ENCODE measurements around the gene SSR3.

DNA sequence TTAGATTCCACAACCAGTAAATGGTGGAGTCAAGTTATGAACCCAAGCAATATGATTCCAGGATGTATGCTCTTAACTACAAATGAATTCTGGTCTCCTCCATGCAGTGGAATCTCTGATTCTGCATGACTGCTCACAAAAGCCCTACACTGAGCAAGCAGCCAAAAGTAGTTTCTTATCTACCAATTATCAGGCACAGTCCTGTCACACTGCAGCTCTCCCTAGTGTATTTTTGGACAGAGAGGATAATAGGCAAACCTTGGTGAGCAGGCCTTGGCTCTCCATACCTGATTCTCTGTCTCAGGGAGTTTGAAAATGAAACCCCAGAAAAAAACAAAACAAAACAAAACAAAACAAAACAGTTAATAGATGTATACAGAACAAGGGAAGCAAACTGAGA lies 3.5 kb upstream of the SSR3 start:
- TF ChIP-seq PATZ1 (tag by site-specific recombination; IDR thresholded peaks at IDR 0.05) (no peak), CTCF (tag by site-specific recombination; IDR thresholded peaks at IDR 0.05) (no peak), ZNF654 (tag by site-specific recombination; IDR thresholded peaks at IDR 0.05; ENCODE audit: low read depth) (no peak), SETDB1 (IDR thresholded peaks at IDR 0.05; ENCODE audit: insufficient read length, low read length) (no peak), SP2 (tag by site-specific recombination; IDR thresholded peaks at IDR 0.05) (no peak), PRDM4 (tag by site-specific recombination; IDR thresholded peaks at IDR 0.05) (no peak), ZNF341 (tag by site-specific recombination; IDR thresholded peaks at IDR 0.05; ENCODE audit: low read depth) (no peak), ZBTB7A (tag by site-specific recombination; IDR thresholded peaks at IDR 0.05; ENCODE audit: low read depth) (no peak), ZSCAN30 (tag by site-specific recombination; IDR thresholded peaks at IDR 0.05) (no peak)
